ENCODE results near the gene SUSD4. TPM values are rescaled to one million over a fixed set of nuclear protein-coding genes. Genes with fewer than 3 reads are reported as not detected.

Gene SUSD4
- total RNA-seq, 2 donors from 2014 or later = 0.58 to 0.92 TPM

DNA sequence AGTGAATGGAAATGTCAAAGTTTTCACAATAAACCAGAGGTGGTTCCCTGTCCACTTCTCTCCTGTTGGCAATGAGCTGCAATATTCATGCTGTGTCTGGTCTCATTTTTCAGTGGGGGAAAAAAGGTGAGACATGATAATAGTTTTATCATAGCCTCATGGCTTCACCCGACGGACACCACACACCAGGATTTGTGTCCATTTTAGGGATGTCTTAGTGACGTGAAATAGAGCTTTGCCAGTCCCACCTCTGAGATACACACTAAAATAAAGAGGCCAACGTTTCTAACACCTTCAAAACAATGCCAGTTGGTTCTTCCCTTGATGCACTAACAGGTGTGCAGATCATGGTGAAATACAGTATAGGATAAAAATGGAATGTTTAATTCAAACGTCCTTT is 129.4 kb downstream of the SUSD4 start:
- TF ChIP-seq, protein P1, sequence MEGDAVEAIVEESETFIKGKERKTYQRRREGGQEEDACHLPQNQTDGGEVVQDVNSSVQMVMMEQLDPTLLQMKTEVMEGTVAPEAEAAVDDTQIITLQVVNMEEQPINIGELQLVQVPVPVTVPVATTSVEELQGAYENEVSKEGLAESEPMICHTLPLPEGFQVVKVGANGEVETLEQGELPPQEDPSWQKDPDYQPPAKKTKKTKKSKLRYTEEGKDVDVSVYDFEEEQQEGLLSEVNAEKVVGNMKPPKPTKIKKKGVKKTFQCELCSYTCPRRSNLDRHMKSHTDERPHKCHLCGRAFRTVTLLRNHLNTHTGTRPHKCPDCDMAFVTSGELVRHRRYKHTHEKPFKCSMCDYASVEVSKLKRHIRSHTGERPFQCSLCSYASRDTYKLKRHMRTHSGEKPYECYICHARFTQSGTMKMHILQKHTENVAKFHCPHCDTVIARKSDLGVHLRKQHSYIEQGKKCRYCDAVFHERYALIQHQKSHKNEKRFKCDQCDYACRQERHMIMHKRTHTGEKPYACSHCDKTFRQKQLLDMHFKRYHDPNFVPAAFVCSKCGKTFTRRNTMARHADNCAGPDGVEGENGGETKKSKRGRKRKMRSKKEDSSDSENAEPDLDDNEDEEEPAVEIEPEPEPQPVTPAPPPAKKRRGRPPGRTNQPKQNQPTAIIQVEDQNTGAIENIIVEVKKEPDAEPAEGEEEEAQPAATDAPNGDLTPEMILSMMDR (conservative IDR thresholded peaks at IDR 0.05) = no peak

DNA sequence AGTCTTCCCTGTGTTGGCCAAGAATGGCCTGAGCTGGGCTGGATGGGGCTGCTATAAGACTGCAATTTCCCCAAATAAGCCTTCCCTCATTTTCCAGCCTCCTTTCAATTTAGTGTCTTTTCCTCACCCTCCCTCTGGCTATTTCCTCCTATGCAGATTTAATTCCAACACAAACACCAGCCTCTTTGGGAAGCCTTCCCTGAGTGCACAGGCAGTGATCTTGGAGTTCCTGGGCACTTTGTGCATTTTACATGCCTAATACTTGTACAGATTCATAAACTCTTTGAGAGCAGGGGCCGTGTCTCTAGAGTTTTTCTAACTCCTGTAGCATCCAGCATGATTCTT is 129.8 kb downstream of the SUSD4 start:
- H3K4me1 Mint-ChIP-seq = peaks cover 18% of the 10 kb centered on the region
- H3K27ac Mint-ChIP-seq = no peak overlapping the region
- TF ChIP-seq, protein P1 (conservative IDR thresholded peaks at IDR 0.05) = no peak
- DNase-seq = no peak
- WGBS, 2 experiments (ENCODE audit: insufficient coverage in 1 of 2, insufficient read length in 1 of 2) = 90 to 100% methylated on average over 1 of the region's 1 CpG
- Histone ChIP-seq H3K9me3 (ENCODE audit: control insufficient read depth, low read length) (peaks cover 24% of the 10 kb centered on the region), H3K27me3 (ENCODE audit: control insufficient read depth, insufficient read depth, low read length, poor library complexity, severe bottlenecking) (no peaks in the 10 kb centered on the region), H3K4me1 (ENCODE audit: control insufficient read depth, insufficient read depth, low read length) (peaks cover 13% of the 10 kb centered on the region), H3K27ac (ENCODE audit: low read depth, low read length) (no peak overlapping the region), H3K36me3 (ENCODE audit: control insufficient read depth, insufficient read depth, low read length) (no peaks in the 10 kb centered on the region), H3K4me3 (ENCODE audit: low read length) (no peak overlapping the region), H3K9ac (ENCODE audit: extremely low read depth, low read length, poor library complexity, severe bottlenecking) (no peak overlapping the region)
- peaks cover 16% of the 10 kb centered on the region for H3K9me3 Mint-ChIP-seq
- peaks cover 2% of the 10 kb centered on the region for H3K36me3 Mint-ChIP-seq (ENCODE audit: low read depth)
- no peak overlapping the region for H3K4me3 Mint-ChIP-seq
- H3K27me3 Mint-ChIP-seq (ENCODE audit: insufficient read depth) = peaks cover 19% of the 10 kb centered on the region

More for the DNA sequence above, 129.4 kb downstream of the SUSD4 start:
- Mint-ChIP-seq H3K27ac (no peak overlapping the region), H3K4me1 (peaks cover 18% of the 10 kb centered on the region), H3K36me3 (ENCODE audit: low read depth) (peaks cover 2% of the 10 kb centered on the region), H3K9me3 (peaks cover 16% of the 10 kb centered on the region), H3K4me3 (no peak overlapping the region), H3K27me3 (ENCODE audit: insufficient read depth) (peaks cover 19% of the 10 kb centered on the region)
- Histone ChIP-seq H3K36me3 (ENCODE audit: control insufficient read depth, insufficient read depth, low read length) (no peaks in the 10 kb centered on the region), H3K27me3 (ENCODE audit: control insufficient read depth, insufficient read depth, low read length, poor library complexity, severe bottlenecking) (no peaks in the 10 kb centered on the region), H3K4me1 (ENCODE audit: control insufficient read depth, insufficient read depth, low read length) (peaks cover 13% of the 10 kb centered on the region), H3K4me3 (ENCODE audit: low read length) (no peak overlapping the region), H3K9me3 (ENCODE audit: control insufficient read depth, low read length) (peaks cover 24% of the 10 kb centered on the region), H3K9ac (ENCODE audit: extremely low read depth, low read length, poor library complexity, severe bottlenecking) (no peak overlapping the region), H3K27ac (ENCODE audit: low read depth, low read length) (no peak overlapping the region)
- DNase-seq = no peak
- WGBS, 2 experiments (ENCODE audit: insufficient coverage in 1 of 2, insufficient read length in 1 of 2) = 85 to 90% methylated on average over 4 to 5 of the region's 5 CpGs

DNA sequence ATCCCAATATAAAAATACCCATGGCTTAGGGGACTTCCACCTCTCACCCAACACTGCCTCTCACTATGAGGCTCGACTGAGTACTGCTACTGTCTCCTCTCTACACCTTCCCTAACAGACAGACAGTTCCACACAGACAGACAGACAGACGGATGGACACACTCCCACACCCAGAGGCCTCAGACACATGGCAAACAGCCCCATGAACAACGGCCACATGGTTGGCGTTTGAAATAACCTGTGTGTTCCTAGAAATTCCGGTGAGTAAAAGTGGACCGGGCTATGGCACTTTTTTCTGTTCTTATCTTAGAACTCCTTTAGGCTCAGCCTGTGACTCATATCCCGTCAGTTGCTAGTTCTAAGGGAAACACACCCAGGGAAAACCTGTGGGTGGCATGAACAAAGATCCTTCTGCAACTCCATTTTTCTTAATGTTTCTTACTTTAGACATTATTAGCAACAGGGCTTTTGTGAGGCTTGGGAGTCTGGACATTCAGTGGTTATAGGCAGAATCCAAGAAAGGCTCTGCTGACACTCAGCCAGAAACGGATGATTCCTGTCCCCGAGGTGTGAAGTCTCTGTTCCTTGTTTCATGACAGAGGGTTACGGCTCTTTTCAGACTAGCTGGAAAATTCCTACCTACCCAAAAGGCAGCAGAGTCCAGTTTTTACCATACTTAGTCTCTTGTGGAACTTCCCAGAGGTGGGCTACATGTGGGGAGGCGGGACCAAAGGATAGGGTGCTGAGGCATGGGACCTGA is 130.4 kb downstream of the SUSD4 start:
- H3K27ac Mint-ChIP-seq = peak overlapping the region; percentile 20
- H3K27me3 ChIP-seq (ENCODE audit: control insufficient read depth, insufficient read depth, low read length, poor library complexity, severe bottlenecking) = no peaks in the 10 kb centered on the region
- H3K4me1 ChIP-seq (ENCODE audit: control insufficient read depth, insufficient read depth, low read length) = peaks cover 13% of the 10 kb centered on the region
- no peaks in the 10 kb centered on the region for H3K36me3 ChIP-seq (ENCODE audit: control insufficient read depth, insufficient read depth, low read length)
- H3K4me1 Mint-ChIP-seq = peaks cover 18% of the 10 kb centered on the region
- peaks cover 24% of the 10 kb centered on the region for H3K9me3 ChIP-seq (ENCODE audit: control insufficient read depth, low read length)
- peak; percentile 62 for DNase-seq
- H3K27me3 Mint-ChIP-seq (ENCODE audit: insufficient read depth) = peaks cover 15% of the 10 kb centered on the region
- no peak overlapping the region for H3K4me3 ChIP-seq (ENCODE audit: low read length)
- H3K27ac ChIP-seq (ENCODE audit: low read depth, low read length) = no peak overlapping the region
- H3K9ac ChIP-seq (ENCODE audit: extremely low read depth, low read length, poor library complexity, severe bottlenecking) = no peak overlapping the region
- peaks cover 14% of the 10 kb centered on the region for H3K9me3 Mint-ChIP-seq
- H3K4me3 Mint-ChIP-seq = no peak overlapping the region
- TF ChIP-seq, protein P1 (conservative IDR thresholded peaks at IDR 0.05) = peak; percentile 29
- 81 to 86% methylated on average over 8 to 11 of the region's 11 CpGs for WGBS, 2 experiments (ENCODE audit: insufficient coverage in 1 of 2, insufficient read length in 1 of 2)
- H3K36me3 Mint-ChIP-seq (ENCODE audit: low read depth) = peaks cover 2% of the 10 kb centered on the region
